Tibial nerve (tissue), 4 donors: Measurements from ENCODE around the gene SCUBE3. TPM values are rescaled to one million over a fixed set of nuclear protein-coding genes. Genes with fewer than 3 reads are reported as not detected.

Experiments
- DNase-seq, 2 donors: peaks; one replicate each; pipeline ENCODE4 v3.0.0-alpha.2; 2019; ENCODE audit warnings: low spot score in 2 of 2
- H3K27ac ChIP-seq, 4 donors: fragments of 200-600 bp; sonication (generic) in 3 of 4; one replicate each; pipeline ENCODE4 v1.5.1; 2017 to 2019; ENCODE audit warnings: mild to moderate bottlenecking in 1 of 4
- H3K27me3 ChIP-seq, 2 donors: fragments of 200-600 bp; sonication (generic) in 1 of 2; one replicate each; pipeline versions ENCODE4 v1.5.1 to v1.6.0; 2017 to 2019
- H3K36me3 ChIP-seq, 3 donors: fragments of 200-600 bp; sonication (generic); one replicate each; pipeline ENCODE4 v1.5.1; 2018 to 2019
- H3K4me1 ChIP-seq, 4 donors: fragments of 200-600 bp; sonication (generic) in 3 of 4; one replicate each; pipeline ENCODE4 v1.5.1; 2017 to 2019
- H3K4me3 ChIP-seq, 4 donors: fragments of 200-600 bp; sonication (generic) in 3 of 4; one replicate each; pipeline ENCODE4 v1.5.1; 2017 to 2019; ENCODE audit warnings: mild to moderate bottlenecking in 1 of 4, moderate library complexity in 1 of 4
- H3K9me3 ChIP-seq, 4 donors: fragments of 200-600 bp; sonication (generic) in 3 of 4; one replicate each; pipeline ENCODE4 v1.5.1; 2017 to 2019
- CTCF ChIP-seq, 5 experiments: fragments of 200-600 bp in 3 of 5; fragments of 450-650 bp in 2 of 5; sonication (generic) in 3 of 5; IDR thresholded peaks; one replicate each; pipeline ENCODE4 v1.5.1; 2016 to 2019; ENCODE audit warnings: antibody characterized with exemption in 5 of 5, mild to moderate bottlenecking in 3 of 5, moderate library complexity in 2 of 5
- EP300 ChIP-seq, 2 donors: sonication (generic); formaldehyde crosslinking; IDR thresholded peaks; one replicate each; pipeline ENCODE4 v1.6.1; 2017; ENCODE audit warnings: antibody characterized with exemption in 2 of 2, mild to moderate bottlenecking in 1 of 2
- POLR2A ChIP-seq, 2 donors: fragments of 450-650 bp; IDR thresholded peaks; one replicate each; pipeline ENCODE4 v1.6.1; 2017; ENCODE audit warnings: antibody characterized with exemption in 2 of 2, mild to moderate bottlenecking in 2 of 2, moderate library complexity in 2 of 2
- WGBS, 2 donors: methylation state at CpG; one replicate each; pipeline ENCODE4 v1.1.5; 2018; 5-methylcytosine and 5-hydroxymethylcytosine counted together
- total RNA-seq, 4 donors: library from RNA; depleted of rRNA; stranded (reverse); fragments of >200 nt; gene quantifications; one replicate each; pipeline ENCODE4 v1.1.0, GENCODE V29; 2016

Gene SCUBE3
- total RNA-seq, 4 donors from 2014 or later = 0.30 to 1.3 (median 0.50) TPM

GRCh38 chr6:35190306-35190705, 23.4 kb upstream of the SCUBE3 start:
- H3K36me3 ChIP-seq = no peaks in the 10 kb centered on the region
- TF ChIP-seq CTCF (IDR thresholded peaks at IDR 0.05) = no peak
- TF ChIP-seq EP300 (IDR thresholded peaks at IDR 0.05) = no peak
- TF ChIP-seq POLR2A (IDR thresholded peaks at IDR 0.05) = no peak
- H3K27ac ChIP-seq = no peak overlapping the region

GRCh38 chr6:35191889-35192288, 21.9 kb upstream of the SCUBE3 start:
- Histone ChIP-seq H3K4me1 (no peaks in the 10 kb centered on the region), H3K36me3 (no peaks in the 10 kb centered on the region), H3K27ac (no peak overlapping the region), H3K4me3 (no peak overlapping the region), H3K9me3 (no peaks in the 10 kb centered on the region), H3K27me3 (no peaks in the 10 kb centered on the region)
- TF ChIP-seq POLR2A (IDR thresholded peaks at IDR 0.05) (no peak), EP300 (IDR thresholded peaks at IDR 0.05) (no peak), CTCF (IDR thresholded peaks at IDR 0.05) (no peak)
- 87 to 97% methylated on average over 8 to 10 of the region's 11 CpGs for WGBS, 2 donors
- no peak for DNase-seq

More at GRCh38 chr6:35190306-35190705, 23.4 kb upstream of the SCUBE3 start:
- Histone ChIP-seq H3K4me3 (no peak overlapping the region), H3K4me1 (peaks cover 0 to 4% (median 0%) of the 10 kb centered on the region in 4 donors), H3K9me3 (no peaks in the 10 kb centered on the region), H3K27me3 (no peaks in the 10 kb centered on the region)
- DNase-seq = no peak

- no peak overlapping the region for H3K4me3 ChIP-seq
- WGBS, 2 donors = 72 to 76% methylated on average over 8 to 9 of the region's 9 CpGs
- DNase-seq = no peak
- H3K27me3 ChIP-seq = no peaks in the 10 kb centered on the region
- no peaks in the 10 kb centered on the region for H3K4me1 ChIP-seq
- no peak overlapping the region for H3K27ac ChIP-seq
- no peaks in the 10 kb centered on the region for H3K36me3 ChIP-seq
- TF ChIP-seq CTCF (IDR thresholded peaks at IDR 0.05) (no peak), EP300 (IDR thresholded peaks at IDR 0.05) (no peak), POLR2A (IDR thresholded peaks at IDR 0.05) (no peak)
- no peaks in the 10 kb centered on the region for H3K9me3 ChIP-seq
Observed at GRCh38 chr6:35192301-35192860, 21.4 kb upstream of the SCUBE3 start.

GRCh38 chr6:35194390-35194789, 19.4 kb upstream of the SCUBE3 start:
- no peak overlapping the region for H3K4me3 ChIP-seq
- H3K36me3 ChIP-seq = no peaks in the 10 kb centered on the region
- no peaks in the 10 kb centered on the region for H3K4me1 ChIP-seq
- no peak for DNase-seq
- no peak for TF ChIP-seq EP300 (IDR thresholded peaks at IDR 0.05)
- TF ChIP-seq CTCF (IDR thresholded peaks at IDR 0.05) = no peak
- no peak for TF ChIP-seq POLR2A (IDR thresholded peaks at IDR 0.05)
- no peak overlapping the region for H3K27ac ChIP-seq
- H3K9me3 ChIP-seq = no peaks in the 10 kb centered on the region
- H3K27me3 ChIP-seq = no peaks in the 10 kb centered on the region
- 87 to 88% methylated on average over 5 of the region's 5 CpGs for WGBS, 2 donors

- Histone ChIP-seq H3K36me3 (no peaks in the 10 kb centered on the region), H3K27ac (no peak overlapping the region), H3K9me3 (no peaks in the 10 kb centered on the region), H3K27me3 (no peaks in the 10 kb centered on the region), H3K4me1 (no peaks in the 10 kb centered on the region), H3K4me3 (no peak overlapping the region)
- TF ChIP-seq EP300 (IDR thresholded peaks at IDR 0.05) = no peak
- DNase-seq = no peak
- WGBS, 2 donors = 91% methylated on average over 3 of the region's 3 CpGs
Observed at GRCh38 chr6:35195120-35195780, 18.5 kb upstream of the SCUBE3 start.
